K562 (cell line): ENCODE results near the gene EWSR1. TPM values are rescaled to one million over a fixed set of nuclear protein-coding genes. Genes with fewer than 3 reads are reported as not detected.

ENCODE experiments used
- BRF2 ChIP-seq: IDR thresholded peaks from 3 replicates; pipeline ENCODE4 v1.6.1; 2011; ENCODE audit warnings: borderline replicate concordance, mild to moderate bottlenecking; ENCODE audit not compliant: insufficient read length, insufficient read depth
- CBFB ChIP-seq: sonication (generic); formaldehyde crosslinking; IDR thresholded peaks from 2 replicates; pipeline ENCODE4 v1.4.0; 2020; ENCODE audit warnings: mild to moderate bottlenecking, missing genetic modification reagents
- CBX8 ChIP-seq: fragments of 200-600 bp; sonication (generic); IDR thresholded peaks from 2 replicates; pipeline ENCODE4 v1.6.1; 2012; ENCODE audit warnings: borderline replicate concordance, mixed run types, low read depth, mild to moderate bottlenecking, moderate library complexity, mixed read lengths, low read length, control low read depth, inconsistent platforms; ENCODE audit not compliant: poor library complexity, severe bottlenecking; ENCODE audit errors: extremely low read depth
- E2F6 ChIP-seq, 2 experiments: IDR thresholded peaks; 2 replicates each; pipeline ENCODE4 v1.6.1; 2011; ENCODE audit warnings: borderline replicate concordance in 1 of 2, control low read depth in 1 of 2, low read depth in 1 of 2, low read length in 1 of 2, mild to moderate bottlenecking in 1 of 2, mixed read lengths in 1 of 2, moderate library complexity in 1 of 2; ENCODE audit not compliant: insufficient read depth in 1 of 2, insufficient read length in 1 of 2, poor library complexity in 1 of 2, severe bottlenecking in 1 of 2; ENCODE audit errors: extremely low read depth in 1 of 2
- EHMT2 ChIP-seq: fragments of 450-650 bp; IDR thresholded peaks from 2 replicates; pipeline ENCODE4 v1.6.1; 2018; ENCODE audit warnings: antibody characterized with exemption
- EP400 ChIP-seq: fragments of 450-650 bp; IDR thresholded peaks from 2 replicates; pipeline ENCODE4 v1.6.1; 2017; ENCODE audit warnings: antibody characterized with exemption, mild to moderate bottlenecking, moderate library complexity
- EWSR1 ChIP-seq: fragments of 450-650 bp; IDR thresholded peaks from 2 replicates; pipeline ENCODE4 v1.6.1; 2018; ENCODE audit warnings: borderline replicate concordance, mild to moderate bottlenecking, low read depth, moderate library complexity; ENCODE audit not compliant: partially characterized antibody
- IFI16 ChIP-seq: fragments of 250-450 bp; sonication (Bioruptor Pico); IDR thresholded peaks from 2 replicates; pipeline ENCODE4 v2.1.2; 2022; ENCODE audit warnings: mild to moderate bottlenecking, inconsistent platforms
- NCOA4 ChIP-seq: fragments of 450-650 bp; IDR thresholded peaks from 2 replicates; pipeline ENCODE4 v1.6.1; 2018; ENCODE audit warnings: mild to moderate bottlenecking; ENCODE audit not compliant: partially characterized antibody
- NFATC3 ChIP-seq: fragments of 450-650 bp; IDR thresholded peaks from 2 replicates; pipeline ENCODE4 v1.6.1; 2017; ENCODE audit warnings: mild to moderate bottlenecking
- PHB ChIP-seq: fragments of 250-450 bp; sonication (Bioruptor Pico); IDR thresholded peaks from 2 replicates; pipeline ENCODE4 v1.5.0; 2021
- PHTF2 ChIP-seq: fragments of 250-450 bp; sonication (Bioruptor Pico); IDR thresholded peaks from 2 replicates; pipeline ENCODE4 v1.5.0; 2021; ENCODE audit warnings: mild to moderate bottlenecking
- POLR3G ChIP-seq: IDR thresholded peaks from 2 replicates; pipeline ENCODE4 v1.6.1; 2011; ENCODE audit not compliant: insufficient read length, insufficient replicate concordance; ENCODE audit errors: extremely low read depth
- RREB1 ChIP-seq: fragments of 250-450 bp; sonication (Bioruptor Pico); IDR thresholded peaks from 2 replicates; pipeline ENCODE4 v1.4.0; 2020
- RUNX1 ChIP-seq: sonication (generic); IDR thresholded peaks from 2 replicates; pipeline ENCODE4 v1.6.1; 2016; ENCODE audit warnings: antibody characterized with exemption, low read depth
- SMARCC2 ChIP-seq: fragments of 450-650 bp; IDR thresholded peaks from 2 replicates; pipeline ENCODE4 v1.6.1; 2017; ENCODE audit warnings: antibody characterized with exemption, moderate library complexity, mild to moderate bottlenecking, low read depth
- ZNF184 ChIP-seq: sonication (generic); formaldehyde crosslinking; IDR thresholded peaks from 2 replicates; pipeline ENCODE4 v1.5.0; 2020; ENCODE audit warnings: missing genetic modification reagents
- ZNF280B ChIP-seq: fragments of 250-450 bp; sonication (Bioruptor Pico); IDR thresholded peaks from 2 replicates; pipeline ENCODE4 v1.5.1; 2021; ENCODE audit warnings: mild to moderate bottlenecking
- ZSCAN29 ChIP-seq: fragments of 450-650 bp; IDR thresholded peaks from 2 replicates; pipeline ENCODE4 v1.6.1; 2017
- polyA plus RNA-seq, 8 experiments: library from polyadenylated mRNA; depleted of rRNA in 4 of 8; stranded (reverse) in 5 of 8; unstranded in 3 of 8; fragments of >200 nt; fragmentation: Nextera tagmentation in 2 of 8; fragmentation: Illumina TruSeq in 1 of 8; extraction: Ambion mirVana in 2 of 8; extraction: Trizol in 1 of 8; gene quantifications; 2 replicates each; pipeline versions ENCODE4 v1.2.1 to v1.2.3, GENCODE V29; 2011 to 2014; ENCODE audit warnings: inconsistent platforms in 1 of 8, missing spikeins in 1 of 8
- total RNA-seq, 7 experiments: library from RNA; depleted of rRNA in 6 of 7; stranded (reverse); fragments of >200 nt in 6 of 7; fragmentation: Illumina TruSeq in 2 of 7; extraction: Trizol in 2 of 7; gene quantifications; 2 replicates each; pipeline versions ENCODE4 v1.2.1 to v1.2.3, GENCODE V29; 2011 to 2021; ENCODE audit warnings: low replicate concordance in 1 of 7

EWSR1 gene
- total and polyA plus RNA-seq, 9 of the 15 experiments (the other 6 are each of a cell fraction or from before 2014, with no cell fraction given) = 83.3 to 450 (median 239) TPM

- TF ChIP-seq EP400 (peak; percentile 93), ZSCAN29 (no peak), EHMT2 (no peak), E2F6 (IDR thresholded peaks at IDR 0.05; ENCODE audit: borderline replicate concordance in 1 of 2, extremely low read depth in 1 of 2, insufficient read depth in 1 of 2, insufficient read length in 1 of 2, low read depth in 1 of 2, low read length in 1 of 2, poor library complexity in 1 of 2, severe bottlenecking in 1 of 2) (peak; percentile 31 to 73), CBFB (CRISPR knock-in tag) (no peak), POLR3G (no peak), NCOA4 (no peak), RUNX1 (no peak), BRF2 (no peak), SMARCC2 (no peak), CBX8 (no peak), EWSR1 (no peak), ZNF280B (CRISPR knock-in tag) (no peak), ZNF184 (CRISPR knock-in tag) (no peak), NFATC3 (no peak), IFI16 (CRISPR knock-in tag) (no peak), PHTF2 (CRISPR knock-in tag) (no peak), PHB (CRISPR knock-in tag) (no peak), RREB1 (CRISPR knock-in tag) (no peak)
These were observed at the start of gene EWSR1, which contains the start of gene RHBDD3 (continued) for GRCh38 chr22:29267858-29268510.
